Activated gamma-delta T cell treated with Interleukin-2 at 50 U/mL for 16 hours (primary cell): ENCODE measurements around the gene TRPV6.

Source experiments
- DNase-seq: peaks from one replicate; pipeline ENCODE4 v3.0.0-alpha.2; 2020

Gene TRPV6

DNA sequence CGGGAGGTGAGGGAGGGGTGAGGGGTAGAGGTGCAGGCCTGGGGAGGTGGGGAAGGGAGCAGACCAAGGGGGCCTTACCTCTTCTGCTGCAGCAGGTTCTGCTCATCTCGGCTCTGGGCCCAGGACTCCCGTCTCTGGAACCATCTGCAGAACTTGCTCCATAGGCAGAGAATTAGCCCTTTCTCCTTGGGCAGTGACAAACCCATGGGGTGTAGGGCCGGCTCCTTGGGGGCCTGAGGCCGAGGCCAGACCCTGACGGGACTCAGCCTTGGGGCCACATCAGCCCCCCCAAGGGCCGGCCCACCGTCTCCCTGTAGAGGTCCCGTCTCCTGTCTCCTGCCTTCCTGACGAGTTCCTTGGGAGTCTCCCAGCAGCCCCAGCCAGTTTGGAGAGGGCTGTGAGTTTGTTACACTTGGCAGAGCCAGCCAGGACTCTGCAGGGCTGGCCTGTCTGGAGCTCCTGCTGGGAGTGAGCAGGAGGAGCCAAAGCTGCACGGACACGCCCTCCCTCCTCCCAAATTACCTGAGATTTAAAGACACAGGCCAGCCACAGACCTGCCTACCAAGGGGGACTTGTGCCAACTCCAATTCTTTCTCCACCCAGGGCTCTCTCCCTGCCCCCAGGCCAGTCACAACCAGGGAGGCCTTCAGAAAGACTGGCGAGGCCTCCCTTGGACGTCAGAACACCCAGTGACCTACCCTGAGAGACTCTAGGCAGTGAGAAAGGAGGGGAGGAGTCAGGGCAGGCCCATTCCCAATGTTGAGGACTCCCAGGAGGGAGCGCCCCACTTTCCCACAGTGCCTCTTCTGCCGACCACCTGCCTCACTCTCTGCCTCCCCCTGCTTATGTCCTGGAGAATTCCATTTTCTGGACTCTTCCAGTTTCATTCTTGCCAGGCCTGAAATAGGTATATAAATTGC is at the start of gene TRPV6:
Gene TRPV6, minus strand, starts transcription at position 435 of the 920 bp plus-strand sequence.
- DNase-seq = no peak

DNA sequence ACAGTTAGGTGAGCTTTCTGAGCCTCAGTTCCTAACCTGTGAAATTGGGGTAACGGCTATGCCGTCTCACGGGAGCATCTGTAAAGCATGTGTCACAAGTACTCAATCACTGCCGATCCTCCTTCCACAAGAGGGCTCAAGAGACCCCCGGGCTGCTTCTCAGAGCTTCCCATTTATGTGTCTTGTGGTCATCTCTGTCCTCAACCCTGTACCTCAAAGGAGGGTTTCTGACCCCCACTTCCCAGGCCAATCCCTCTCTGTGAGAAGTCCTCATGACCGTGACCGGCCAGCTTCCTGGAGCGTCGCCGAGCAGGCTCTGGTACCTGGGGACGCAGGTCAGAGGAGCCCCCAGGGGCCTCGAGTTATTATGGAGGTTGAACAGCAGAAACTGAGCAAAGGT is 48.5 kb upstream of the TRPV6 start:
- DNase-seq = no peak

DNA sequence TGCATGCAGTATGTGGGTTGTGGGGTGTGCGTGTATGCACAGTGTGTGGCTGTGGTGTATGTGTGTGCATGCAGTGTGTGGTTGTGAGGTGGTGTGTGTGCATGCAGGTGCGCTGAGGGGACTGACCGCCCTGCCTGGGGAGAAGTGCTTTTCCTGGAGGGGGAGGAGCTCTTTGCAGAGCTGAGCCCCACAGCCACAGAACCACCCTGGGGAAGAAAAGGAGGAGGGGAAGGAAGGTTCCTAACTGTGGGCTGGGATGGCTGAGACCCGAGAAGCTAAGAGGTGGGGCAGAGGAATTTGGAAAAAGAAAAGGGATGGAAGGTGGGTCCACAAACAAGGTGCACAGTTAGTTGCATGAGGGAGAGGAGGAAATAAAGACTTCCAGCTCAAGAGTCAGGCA is 48.1 kb upstream of the TRPV6 start, which contains the start of gene TRPV5:
Gene TRPV5, minus strand, starts transcription at position 123 of the 400 bp plus-strand sequence. CDS start 287 bp downstream, outside the sequence.
- no peak for DNase-seq

DNA sequence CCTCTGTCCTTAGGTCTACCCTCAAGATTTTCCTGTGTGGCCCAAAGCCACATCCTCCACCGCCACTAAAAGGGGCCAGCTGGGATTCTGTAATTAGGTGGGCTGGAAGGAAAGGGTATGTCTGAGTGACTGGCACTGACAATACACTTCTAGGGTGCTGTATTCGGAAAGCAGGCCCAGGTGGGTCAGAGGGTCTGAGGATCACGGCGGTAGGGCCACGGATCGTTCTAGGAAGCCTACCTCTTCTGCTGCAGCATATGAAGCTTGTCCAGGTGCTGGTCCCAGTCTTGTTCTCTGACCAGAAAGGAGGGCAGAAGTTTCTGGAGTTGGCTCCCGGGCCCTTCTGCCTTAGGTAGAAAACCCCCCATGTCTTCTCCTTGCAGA is 47.5 kb upstream of the TRPV6 start:
- DNase-seq = no peak

DNA sequence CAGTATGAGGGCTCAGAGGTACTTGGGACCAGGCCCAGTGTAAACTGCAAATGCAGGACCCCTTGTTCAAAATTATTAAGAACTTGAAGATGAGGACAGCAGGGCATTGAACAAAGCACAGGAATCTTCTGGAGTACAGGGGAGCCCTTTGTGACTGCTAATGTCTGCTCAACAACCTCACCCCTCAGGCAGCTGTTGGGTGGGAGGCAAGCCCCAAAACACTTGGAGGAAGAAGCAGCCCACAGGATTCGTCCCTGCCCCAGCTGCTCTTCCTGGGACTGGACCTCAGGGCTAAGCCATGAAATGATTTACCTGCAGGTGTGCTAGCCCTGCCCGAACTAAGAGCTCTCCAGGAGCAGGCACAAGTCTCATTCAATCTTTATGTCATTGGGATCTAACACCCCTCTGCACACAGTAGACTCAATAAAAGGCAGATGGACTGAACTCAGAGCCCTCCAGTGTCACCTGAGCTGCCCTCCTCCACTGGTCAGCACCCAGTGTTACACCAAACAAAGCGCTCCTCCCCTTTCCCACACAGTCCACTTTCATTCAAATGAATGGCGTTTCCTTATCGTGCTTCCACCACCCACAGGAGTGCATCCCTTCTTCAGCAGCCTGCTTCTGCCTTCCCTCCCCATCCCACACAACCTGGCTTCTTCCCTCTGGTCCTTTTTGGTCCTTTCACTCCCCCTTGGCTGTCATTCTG is 47.0 kb upstream of the TRPV6 start:
- DNase-seq = no peak

DNA sequence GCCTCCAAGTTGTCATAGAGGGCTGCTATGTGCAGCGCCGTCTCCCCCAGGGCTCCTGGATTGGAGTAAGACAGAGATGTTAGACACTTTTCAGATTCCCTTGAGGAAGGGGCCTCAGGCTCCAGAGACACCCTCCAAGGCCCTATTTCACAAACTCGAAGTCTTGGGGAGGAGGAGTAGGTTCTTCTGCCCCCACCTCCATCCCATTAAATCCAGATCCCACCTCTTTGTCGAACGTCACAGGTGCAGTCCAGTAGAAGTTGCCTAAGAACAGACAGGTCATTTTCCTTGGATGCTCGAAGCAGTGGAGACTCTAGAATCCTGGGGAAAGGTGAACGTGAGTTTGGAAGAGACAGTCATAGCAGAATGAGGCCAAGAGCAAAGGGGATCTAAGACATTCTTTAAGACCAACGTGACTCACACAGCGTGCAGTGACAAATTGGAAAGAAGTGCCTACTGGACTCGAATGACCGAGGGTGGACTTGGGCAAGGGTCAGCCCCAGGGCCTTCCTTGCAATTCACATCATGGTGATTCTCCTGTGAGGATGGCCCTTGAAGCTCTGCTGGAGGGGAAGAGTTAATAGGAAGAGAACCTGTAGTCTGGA is 44.7 kb upstream of the TRPV6 start:
- DNase-seq = no peak

DNA sequence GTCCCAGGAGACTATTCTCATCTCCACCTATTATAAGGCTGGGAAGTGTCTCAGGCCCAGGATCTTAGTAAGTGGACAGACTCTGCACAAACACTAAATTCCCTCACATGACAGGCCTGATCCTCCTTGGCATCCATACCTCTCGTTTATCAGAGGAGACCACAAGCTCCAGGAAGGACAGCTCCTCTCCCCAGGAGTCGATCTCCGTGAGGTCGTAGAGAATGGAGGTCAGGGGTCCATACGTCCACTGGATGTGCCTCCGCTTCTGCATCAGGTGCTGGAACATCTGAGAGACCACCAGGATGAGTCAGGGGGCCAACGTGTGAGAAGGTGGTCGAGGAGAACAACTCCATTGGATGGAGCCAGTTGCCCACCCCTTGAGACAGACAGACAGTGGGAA is 42.4 kb upstream of the TRPV6 start:
- DNase-seq = no peak

DNA sequence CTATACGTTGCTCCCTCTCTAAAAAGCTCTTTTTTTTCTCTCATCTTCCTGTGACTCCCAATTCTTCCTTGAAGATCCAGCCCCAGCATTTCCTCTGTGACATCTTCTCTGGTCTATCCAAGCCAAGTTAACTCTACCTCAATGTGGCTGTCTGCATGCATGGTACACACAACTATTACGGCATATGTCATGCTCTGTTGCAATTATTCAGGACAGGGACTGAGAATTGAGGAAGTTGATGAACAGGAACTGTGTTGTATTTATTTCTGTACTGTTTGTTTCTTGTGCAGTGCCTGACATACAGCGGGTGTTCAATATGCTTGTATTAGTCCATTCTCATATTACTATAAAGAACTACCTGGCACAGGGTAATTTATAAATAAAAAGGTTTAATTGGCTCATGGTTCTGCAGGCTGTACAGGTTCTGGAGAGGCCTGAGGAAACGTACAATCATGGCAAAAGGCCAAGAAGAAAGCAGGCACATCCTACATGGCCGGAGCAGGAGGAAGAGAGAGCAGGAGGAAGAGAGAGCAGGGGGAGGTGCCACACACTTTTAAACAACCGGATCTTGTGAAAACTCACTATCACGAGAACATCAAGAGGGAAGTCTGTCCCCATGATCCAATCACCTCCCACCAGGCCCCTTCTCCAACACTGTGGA is 41.7 kb upstream of the TRPV6 start:
- no peak for DNase-seq

DNA sequence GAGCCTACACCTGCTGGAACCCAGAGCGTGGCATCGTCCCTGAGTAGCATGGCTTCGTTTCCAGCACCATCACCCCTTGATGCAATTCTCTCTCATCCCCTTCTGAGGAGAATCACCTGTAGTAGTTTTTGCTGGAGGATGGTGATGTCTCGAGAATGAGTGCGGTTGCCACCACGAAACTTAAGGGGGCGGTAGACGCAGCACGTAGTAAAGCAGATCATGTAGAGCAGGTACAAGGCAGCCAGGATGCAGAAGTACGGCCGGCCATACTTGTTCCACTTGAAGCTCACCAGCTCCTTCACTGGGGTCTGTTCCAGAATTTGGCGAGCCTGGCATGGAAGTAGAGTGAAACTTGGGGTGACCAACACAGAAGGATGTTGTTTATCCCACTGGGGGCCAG is 39.9 kb upstream of the TRPV6 start:
- DNase-seq = no peak

DNA sequence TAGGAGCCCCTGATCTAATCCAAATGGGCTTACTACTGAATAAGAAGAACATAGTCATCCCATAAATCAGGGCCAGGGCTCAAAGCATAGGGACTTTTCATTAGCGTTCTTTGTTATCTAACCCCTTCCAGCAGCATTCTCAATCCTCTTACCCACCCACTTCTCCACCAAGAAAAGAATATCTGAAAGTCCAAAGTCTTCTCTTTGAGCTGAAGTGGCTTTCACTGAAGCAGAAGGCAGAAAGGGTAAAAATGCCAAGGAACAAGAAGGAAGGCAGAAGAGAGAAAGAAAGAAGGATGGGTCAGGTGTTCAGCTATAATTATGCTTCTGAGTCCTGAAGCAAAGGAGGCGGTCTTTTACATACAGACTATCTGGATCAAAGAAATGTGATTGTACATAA is 37.8 kb upstream of the TRPV6 start:
- DNase-seq = no peak

DNA sequence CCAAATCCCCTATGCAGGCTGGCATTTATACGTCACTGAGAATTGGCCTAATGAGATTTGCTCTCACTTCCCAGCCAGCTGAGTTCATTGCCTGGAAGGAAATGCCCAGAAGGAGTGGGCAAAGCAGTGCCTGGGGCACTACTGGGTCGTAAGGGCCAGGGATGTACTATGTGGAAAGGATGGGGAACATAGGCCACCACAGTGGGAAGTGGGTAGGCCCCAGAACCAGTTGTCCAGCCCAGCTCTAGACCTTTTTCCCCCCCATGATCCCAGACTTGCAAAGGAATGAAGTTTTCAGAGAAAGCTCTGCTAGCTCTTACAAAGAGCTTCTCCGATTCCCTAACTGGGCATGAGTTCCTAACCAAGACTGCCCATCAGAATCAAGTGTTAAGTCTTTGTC is 34.1 kb upstream of the TRPV6 start:
- DNase-seq = no peak

DNA sequence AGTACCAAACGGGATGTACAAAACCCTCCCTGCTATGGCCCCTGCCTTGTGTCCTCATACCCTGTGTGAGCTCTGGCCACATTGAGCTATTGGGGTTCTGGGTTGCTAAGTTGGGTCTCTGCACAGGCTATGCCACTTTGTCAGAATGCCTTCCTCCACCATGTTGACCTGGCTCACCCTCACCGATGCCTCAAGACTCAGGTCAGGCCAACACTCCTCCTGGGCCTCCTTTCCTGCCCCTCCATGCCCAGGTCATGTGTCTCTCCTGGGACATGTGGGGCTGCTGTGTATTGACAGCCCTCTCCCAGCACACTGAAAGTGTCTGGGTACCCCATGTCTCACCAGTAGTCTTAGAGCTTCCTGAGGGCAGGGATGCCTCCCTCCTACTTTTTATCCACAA is 33.4 kb upstream of the TRPV6 start:
- no peak for DNase-seq

DNA sequence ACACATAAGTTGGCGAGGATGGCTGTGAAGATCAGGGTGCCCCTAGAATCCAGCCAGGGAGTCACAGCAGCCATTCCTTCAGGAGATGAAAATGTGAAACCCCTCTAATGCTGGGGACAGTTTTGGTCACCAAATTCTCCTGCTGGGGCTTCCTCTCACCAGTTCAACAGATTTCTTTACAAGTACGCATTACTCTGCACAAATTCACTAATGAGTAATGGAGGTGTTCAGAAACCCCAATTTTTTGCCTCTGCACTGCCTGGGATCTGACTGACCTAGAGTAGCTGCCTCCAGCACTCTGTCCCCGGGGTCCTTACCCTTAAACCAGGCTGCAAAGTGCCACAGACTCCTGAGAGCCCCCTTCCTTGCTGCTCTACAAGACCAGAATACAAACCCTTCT is 31.9 kb upstream of the TRPV6 start:
- DNase-seq = no peak

DNA sequence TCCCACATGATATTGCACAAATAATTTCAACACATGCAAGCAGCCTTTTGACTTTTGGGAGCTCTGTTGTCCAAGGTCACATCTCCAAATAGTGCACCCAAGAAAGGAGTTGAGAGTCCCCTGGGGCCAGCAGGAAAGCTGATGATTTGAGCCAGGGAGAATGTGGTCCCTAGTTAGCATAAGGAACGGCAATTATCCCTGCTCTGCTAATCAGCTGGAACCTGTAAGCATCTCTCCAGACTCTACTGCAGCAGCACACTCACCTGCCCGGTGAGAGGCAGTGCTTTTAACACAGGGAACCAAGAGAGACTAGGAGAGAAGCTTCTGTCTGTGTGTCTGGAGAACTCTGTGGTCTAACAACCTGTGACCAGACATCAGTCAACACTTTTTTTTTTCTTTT is 31.0 kb upstream of the TRPV6 start:
- DNase-seq = no peak

DNA sequence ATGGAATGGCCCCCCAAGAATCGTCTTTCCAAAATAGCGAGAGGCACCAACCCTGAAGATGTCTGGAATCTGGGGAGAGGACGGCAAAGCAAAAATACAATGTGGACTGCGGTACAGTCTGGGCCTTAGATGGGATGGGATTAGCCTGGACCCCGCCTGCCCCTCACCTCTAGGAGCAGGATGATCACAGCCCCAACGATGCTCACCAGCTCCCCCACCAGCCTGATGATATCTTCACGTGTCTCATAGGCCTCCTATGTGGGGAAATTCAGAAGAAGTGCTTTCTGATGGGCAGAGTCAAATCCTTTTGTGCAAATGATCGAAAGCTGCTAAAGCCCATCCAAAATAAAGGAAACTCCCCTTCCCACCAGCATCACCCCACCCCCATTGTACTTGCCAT is 29.8 kb upstream of the TRPV6 start:
- no peak for DNase-seq

DNA sequence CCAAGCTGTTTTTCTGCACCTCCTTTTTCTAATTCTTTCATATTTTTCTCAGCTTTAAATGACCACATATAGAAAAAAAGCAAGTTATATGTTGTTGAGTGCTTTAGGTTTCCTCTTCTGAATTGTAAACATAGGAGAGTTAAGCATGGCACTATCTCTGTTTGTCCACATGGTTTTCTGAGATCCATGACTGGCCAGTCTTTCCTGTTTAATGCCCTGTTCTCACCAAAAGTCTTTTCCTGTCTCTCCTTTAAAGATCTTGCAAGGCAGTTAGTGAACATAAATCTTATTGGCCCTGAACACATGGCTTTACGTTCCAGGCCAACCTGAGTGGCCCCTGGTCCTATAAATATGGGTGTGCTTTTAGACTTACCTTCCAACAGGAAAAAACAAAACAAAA is 28.6 kb upstream of the TRPV6 start:
- DNase-seq = no peak

DNA sequence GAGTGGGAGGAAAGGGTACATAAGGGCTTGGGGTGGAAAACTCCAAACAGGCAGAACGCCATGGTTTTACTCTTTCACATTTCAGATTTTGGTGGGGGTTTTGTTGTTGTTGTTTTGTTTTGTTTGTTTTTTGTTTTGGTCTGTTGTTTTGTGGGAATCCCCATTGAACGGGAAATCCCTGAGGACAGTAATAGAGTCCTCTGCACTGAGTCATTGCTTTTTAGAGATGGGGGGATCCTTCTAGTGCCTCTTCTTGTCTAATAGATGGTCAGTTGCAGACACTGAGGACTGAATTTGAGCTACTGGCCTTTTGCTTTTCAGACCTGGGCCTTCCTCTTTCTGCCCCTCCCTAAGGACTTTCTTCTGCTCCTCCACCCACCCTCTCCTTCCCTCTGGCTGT is 28.0 kb upstream of the TRPV6 start:
- DNase-seq = no peak

DNA sequence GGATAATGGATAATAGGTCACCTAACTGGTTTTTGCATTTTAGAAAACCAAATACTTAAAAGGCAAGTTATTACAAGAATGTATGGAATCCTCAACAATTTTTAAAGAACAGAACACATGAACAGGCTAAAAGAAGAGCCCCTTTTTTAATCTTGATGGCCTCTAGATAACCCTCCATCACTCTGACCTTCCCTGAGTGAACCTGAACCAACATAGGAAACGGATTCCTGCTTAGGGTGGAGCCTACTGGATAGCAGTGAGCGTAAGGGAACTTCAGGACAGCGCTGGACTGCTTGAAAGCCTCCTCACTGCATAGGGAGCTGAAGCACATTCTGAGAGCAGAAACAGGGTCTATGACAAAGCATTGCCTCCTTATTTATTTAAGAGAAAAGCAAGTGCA is 27.5 kb upstream of the TRPV6 start:
- DNase-seq = no peak

DNA sequence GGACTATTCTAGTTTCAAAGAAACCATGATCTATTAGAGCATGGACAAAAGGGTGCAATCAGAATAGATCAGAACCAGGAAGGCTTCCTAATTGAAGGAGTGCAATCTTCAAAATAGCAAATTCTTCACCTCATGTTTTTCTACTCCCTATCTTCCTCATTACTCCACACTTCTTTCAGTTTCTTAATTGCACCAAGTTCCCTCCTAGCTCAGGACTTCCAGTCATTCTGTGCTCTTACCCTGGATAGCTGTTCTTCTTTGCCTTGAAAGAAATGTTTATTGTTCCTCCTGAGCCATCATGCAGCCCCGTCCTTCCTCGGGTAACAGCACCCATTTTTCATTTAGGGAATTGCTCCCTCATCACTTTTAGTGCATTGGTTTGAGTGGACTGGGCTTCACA is 24.9 kb upstream of the TRPV6 start:
- DNase-seq = no peak

DNA sequence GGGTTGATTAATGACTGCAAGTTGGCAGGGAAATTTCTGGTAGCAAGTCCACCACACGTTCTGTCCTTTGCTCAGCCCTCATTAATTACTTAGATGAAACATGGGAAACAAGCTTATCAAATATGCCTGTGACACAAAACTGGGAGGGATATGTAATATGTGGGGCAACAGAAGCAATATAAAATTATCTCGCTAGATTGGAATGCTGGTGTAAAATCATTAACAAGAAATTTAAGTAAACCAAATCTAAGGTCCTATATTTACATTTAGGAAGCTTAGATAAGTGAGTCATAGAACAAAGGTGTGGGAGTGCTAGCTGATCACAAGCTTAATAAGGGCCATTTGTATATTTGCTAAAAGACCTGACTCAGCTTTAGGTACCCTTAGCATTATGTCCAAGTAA is 24.5 kb upstream of the TRPV6 start:
- no peak for DNase-seq

DNA sequence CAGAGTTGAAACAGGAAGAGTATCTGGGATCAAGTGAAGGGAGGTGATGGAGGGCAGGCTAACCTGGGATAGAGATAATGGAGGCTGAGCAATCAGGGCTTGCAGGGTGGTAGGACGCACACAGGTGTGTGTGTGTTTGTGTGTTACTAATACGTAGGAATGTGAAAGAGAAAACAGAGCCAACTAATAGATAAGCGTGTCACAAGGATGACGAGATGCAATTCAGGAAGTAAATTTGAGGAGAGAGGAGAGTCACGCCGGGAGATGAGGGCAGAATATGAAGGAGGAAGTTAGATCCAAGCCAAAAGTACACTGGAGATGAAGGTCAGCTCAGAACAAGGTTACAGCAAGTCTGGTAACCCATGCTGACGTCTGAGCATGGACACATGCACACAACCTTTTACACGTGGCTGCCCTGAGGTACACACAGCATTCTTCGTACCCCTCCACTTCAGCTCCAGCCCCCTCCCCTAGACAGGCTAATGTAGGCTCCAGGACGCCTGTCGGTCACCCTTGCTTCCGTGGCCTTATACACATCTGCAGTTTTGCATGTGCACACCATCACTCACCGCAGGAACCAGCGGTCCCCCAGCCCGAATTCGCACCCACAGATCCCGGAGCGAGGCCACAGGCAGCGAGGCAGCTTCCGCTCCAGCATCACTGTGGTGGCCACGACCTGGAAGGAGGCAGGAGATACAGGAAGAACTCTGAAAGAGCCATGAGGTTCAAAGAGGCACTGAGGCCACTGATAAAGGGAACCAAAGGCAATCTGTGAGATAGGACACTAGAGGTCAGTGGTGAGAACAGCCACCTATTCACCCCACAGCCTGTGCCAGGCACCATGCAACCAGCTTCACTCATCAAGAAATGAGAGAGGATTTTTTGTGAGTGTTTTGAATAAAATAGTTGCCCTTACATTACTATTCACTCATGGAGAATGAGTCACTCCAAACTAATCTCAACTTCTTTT is 23.7 kb upstream of the TRPV6 start:
- DNase-seq = no peak

DNA sequence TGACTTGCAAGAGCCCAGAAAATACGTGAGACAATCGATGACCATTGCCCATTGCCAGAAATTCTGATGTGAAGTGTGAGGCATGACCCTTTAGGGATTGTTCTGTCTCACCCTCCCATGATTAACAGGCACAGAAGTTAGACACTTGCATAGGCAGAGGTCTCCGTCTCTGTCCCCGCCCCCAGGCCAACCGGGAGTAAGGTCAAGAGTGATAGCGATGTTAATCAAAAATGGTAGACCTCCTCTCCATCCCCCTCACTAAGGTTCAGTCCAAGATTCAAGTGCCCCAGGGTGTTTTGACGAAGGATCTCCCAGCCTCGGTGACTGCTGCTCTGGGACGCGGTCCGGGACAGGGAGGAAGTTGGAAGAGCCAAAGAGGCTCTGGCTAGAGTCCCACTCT is 22.7 kb upstream of the TRPV6 start:
- no peak for DNase-seq
